ENCODE measurements around the gene XPO6. TPM values are rescaled to one million over a fixed set of nuclear protein-coding genes. Genes with fewer than 3 reads are reported as not detected.

XPO6 gene
- total RNA-seq, 1 experiment from 2014 or later: 106 TPM

DNA sequence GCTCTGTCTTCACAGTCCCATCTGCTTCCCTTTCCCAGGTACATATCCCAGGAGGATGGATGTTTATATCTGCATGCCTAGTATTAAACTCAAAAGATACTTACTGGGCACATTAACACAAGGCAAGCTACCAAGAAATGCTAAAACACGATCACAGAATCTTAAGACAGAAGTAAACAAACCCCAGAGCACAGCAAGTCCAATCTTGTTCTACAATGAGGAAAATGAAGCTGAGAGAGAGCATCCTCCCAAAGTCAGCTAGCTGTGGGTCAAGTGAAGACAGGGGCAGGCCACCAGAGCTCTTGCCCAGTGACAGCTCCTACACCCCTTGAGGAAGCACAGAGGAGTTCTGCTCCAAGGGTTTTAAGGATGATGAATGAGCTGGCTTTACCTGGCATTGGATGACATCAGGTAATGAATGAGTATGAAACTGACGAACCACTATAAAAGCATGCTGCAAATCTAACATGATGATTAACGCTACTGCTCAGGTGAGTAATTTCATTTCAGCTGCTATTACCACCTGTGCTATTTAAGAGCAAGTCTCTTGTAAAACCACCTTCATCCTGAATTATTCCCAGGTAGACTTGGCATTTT lies 20.3 kb downstream of the XPO6 start:
- ChIA-PET CTCF (no interaction called here), POLR2A (ENCODE audit: unreplicated experiment) (no interaction called here)
- intact Hi-C loops (cut with micrococcal nuclease): no loop called here
- H3K4me2 ChIP-seq (ENCODE audit: low read length): no peak overlapping the region
- DNase-seq (peak; percentile 46), ATAC-seq (peak; percentile 35)
- H3K9me3 ChIP-seq (ENCODE audit: low read length): no peaks in the 10 kb centered on the region
- TF ChIP-seq EZH2phosphoT487 (IDR thresholded peaks at IDR 0.05; ENCODE audit: borderline replicate concordance, low read length) (no peak), EZH2 (IDR thresholded peaks at IDR 0.05; ENCODE audit: low read length, unreplicated experiment) (no peak)
- TF ChIP-seq, protein P1, sequence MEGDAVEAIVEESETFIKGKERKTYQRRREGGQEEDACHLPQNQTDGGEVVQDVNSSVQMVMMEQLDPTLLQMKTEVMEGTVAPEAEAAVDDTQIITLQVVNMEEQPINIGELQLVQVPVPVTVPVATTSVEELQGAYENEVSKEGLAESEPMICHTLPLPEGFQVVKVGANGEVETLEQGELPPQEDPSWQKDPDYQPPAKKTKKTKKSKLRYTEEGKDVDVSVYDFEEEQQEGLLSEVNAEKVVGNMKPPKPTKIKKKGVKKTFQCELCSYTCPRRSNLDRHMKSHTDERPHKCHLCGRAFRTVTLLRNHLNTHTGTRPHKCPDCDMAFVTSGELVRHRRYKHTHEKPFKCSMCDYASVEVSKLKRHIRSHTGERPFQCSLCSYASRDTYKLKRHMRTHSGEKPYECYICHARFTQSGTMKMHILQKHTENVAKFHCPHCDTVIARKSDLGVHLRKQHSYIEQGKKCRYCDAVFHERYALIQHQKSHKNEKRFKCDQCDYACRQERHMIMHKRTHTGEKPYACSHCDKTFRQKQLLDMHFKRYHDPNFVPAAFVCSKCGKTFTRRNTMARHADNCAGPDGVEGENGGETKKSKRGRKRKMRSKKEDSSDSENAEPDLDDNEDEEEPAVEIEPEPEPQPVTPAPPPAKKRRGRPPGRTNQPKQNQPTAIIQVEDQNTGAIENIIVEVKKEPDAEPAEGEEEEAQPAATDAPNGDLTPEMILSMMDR (conservative IDR thresholded peaks at IDR 0.05; ENCODE audit: low read depth, low read length): no peak
- H3K36me3 ChIP-seq (ENCODE audit: low read depth, low read length): peaks cover 21% of the 10 kb centered on the region
- H3K4me1 ChIP-seq (ENCODE audit: insufficient read depth, low read length): peaks cover 26% of the 10 kb centered on the region
- H4K20me1 ChIP-seq (ENCODE audit: low read length): peaks cover 38% of the 10 kb centered on the region
- no TSS peak for BruUV-seq (replicated peaks)
- no peaks in the 10 kb centered on the region for H3K27me3 ChIP-seq (ENCODE audit: low read length)
- no peak overlapping the region for H3K4me3 ChIP-seq (ENCODE audit: low read length)
- H3K9ac ChIP-seq (ENCODE audit: low read length): no peak overlapping the region
- no peaks in the 10 kb centered on the region for H3K9me2 ChIP-seq (replicated peaks; ENCODE audit: low read length)
- no peak overlapping the region for H3K27ac ChIP-seq (ENCODE audit: low read length)
- H3K79me2 ChIP-seq (ENCODE audit: low read length): peaks cover 99% of the 10 kb centered on the region
- H2AFZ ChIP-seq (ENCODE audit: low read length): no peak overlapping the region
- no peaks in the 10 kb centered on the region for H3F3A ChIP-seq (ENCODE audit: low read length, unreplicated experiment)

DNA sequence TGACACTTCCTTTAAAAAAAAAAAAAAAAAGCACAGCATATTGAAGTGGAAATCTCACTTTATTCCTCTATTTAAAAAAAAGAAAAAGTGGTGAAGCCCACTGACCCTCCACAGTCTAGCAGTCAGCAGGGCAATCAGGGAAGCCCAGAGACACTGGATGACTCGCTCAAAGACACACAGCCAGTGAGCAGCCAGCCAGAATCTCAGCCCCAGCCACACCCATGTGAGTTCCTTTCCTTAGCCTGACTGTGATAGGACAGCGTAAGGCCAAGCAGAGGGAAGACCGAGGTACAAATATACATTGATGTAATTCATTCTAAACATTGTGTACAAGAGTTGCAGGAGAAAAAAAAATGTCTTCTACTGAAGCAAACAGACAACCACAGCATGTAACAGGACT lies 22.5 kb downstream of the XPO6 start:
- DNase-seq (peak; percentile 40), ATAC-seq (peak; percentile 63; the same call in 1 of the 2 replicates)
- peaks cover 17% of the 10 kb centered on the region for H3K36me3 ChIP-seq (ENCODE audit: low read depth, low read length)
- H3F3A ChIP-seq (ENCODE audit: low read length, unreplicated experiment): no peaks in the 10 kb centered on the region
- no peak overlapping the region for H3K4me3 ChIP-seq (ENCODE audit: low read length)
- TF ChIP-seq EZH2 (IDR thresholded peaks at IDR 0.05; ENCODE audit: low read length, unreplicated experiment): no peak
- H3K27me3 ChIP-seq (ENCODE audit: low read length): no peaks in the 10 kb centered on the region
- H4K20me1 ChIP-seq (ENCODE audit: low read length): peaks cover 36% of the 10 kb centered on the region
- intact Hi-C loops (cut with micrococcal nuclease): no loop called here
- H3K4me1 ChIP-seq (ENCODE audit: insufficient read depth, low read length): peaks cover 17% of the 10 kb centered on the region
- CTCF ChIA-PET: no interaction called here
- no peak overlapping the region for H2AFZ ChIP-seq (ENCODE audit: low read length)
- POLR2A ChIA-PET (ENCODE audit: unreplicated experiment): no interaction called here
- no TSS peak for BruUV-seq (replicated peaks)
- no peaks in the 10 kb centered on the region for H3K9me2 ChIP-seq (replicated peaks; ENCODE audit: low read length)
- H3K79me2 ChIP-seq (ENCODE audit: low read length): peaks cover 98% of the 10 kb centered on the region
- no peak overlapping the region for H3K4me2 ChIP-seq (ENCODE audit: low read length)
- no peak overlapping the region for H3K27ac ChIP-seq (ENCODE audit: low read length)
- no peak overlapping the region for H3K9ac ChIP-seq (ENCODE audit: low read length)
- no peaks in the 10 kb centered on the region for H3K9me3 ChIP-seq (ENCODE audit: low read length)

DNA sequence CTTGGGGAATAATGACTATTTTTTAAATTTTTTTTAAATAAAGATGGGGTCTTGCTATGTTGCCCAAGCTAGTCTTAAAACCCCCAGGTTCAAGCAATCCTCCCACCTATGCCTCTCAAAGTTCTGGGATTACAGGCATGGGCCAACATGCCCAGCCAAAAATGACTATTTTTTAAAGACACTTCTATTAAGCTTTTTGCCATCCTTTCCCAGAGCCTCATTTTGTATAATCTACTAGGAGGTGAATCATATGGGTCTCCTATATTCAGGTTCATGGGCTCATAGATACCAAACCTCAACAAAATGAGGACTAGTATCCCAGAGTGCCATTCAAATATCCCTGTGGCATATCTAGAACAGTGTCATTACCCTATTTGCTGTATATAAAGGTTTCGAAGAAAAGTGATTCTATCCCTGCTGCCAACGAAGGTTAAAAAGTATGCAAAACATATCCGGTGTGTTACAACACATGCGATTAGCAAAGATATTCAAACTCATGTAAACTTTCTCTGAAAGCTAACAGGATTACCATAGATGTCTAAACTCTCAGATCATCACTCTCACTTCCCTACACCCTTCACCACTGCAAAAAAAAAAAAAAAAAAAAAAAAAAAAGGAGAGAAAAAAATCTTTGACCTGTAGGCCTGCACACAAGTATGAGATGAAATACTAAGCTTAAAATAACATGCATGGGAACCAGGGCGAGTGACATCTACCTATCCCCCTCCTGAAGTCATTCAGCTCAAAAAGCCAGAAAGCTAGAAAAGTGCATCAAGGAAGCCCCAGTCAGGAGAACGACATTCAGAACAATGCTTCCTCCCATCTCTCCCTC lies 23.5 kb downstream of the XPO6 start:
- Histone ChIP-seq H3K4me2 (ENCODE audit: low read length) (no peak overlapping the region), H3F3A (ENCODE audit: low read length, unreplicated experiment) (no peaks in the 10 kb centered on the region), H3K36me3 (ENCODE audit: low read depth, low read length) (peaks cover 16% of the 10 kb centered on the region), H3K4me1 (ENCODE audit: insufficient read depth, low read length) (peaks cover 7% of the 10 kb centered on the region; the same call in 1 of the 2 replicates), H4K20me1 (ENCODE audit: low read length) (peaks cover 36% of the 10 kb centered on the region), H3K9me3 (ENCODE audit: low read length) (no peaks in the 10 kb centered on the region), H3K27ac (ENCODE audit: low read length) (no peak overlapping the region), H3K79me2 (ENCODE audit: low read length) (peaks cover 98% of the 10 kb centered on the region), H3K27me3 (ENCODE audit: low read length) (no peaks in the 10 kb centered on the region), H2AFZ (ENCODE audit: low read length) (no peak overlapping the region), H3K9me2 (replicated peaks; ENCODE audit: low read length) (no peaks in the 10 kb centered on the region), H3K9ac (ENCODE audit: low read length) (no peak overlapping the region), H3K4me3 (ENCODE audit: low read length) (no peak overlapping the region)
- TF ChIP-seq EZH2 (IDR thresholded peaks at IDR 0.05; ENCODE audit: low read length, unreplicated experiment) (no peak), EZH2phosphoT487 (IDR thresholded peaks at IDR 0.05; ENCODE audit: borderline replicate concordance, low read length) (no peak)
- TF ChIP-seq, protein P1 (conservative IDR thresholded peaks at IDR 0.05; ENCODE audit: low read depth, low read length): no peak
- intact Hi-C loops (cut with micrococcal nuclease): no loop called here
- no peak for DNase-seq
- ChIA-PET CTCF (no interaction called here), POLR2A (ENCODE audit: unreplicated experiment) (no interaction called here)
- BruUV-seq (replicated peaks): no TSS peak
- no peak for ATAC-seq

Data from PC-3 (cell line).